ENCODE results near the gene GPR84.

GPR84 gene

GRCh38 chr12:54364413-54364812 lies at the start of gene GPR84:
TSS of gene GPR84 (minus strand) at chr12:54364486. CDS start at chr12:54363851, 635 bp downstream.
- Histone ChIP-seq H3K36me3 (no peaks in the 10 kb centered on the region), H3K9me3 (no peaks in the 10 kb centered on the region), H3K4me2 (peak within 1 kb of the TSS; percentile 73), H4K20me1 (no peaks in the 10 kb centered on the region), H3K27me3 (no peaks in the 10 kb centered on the region), H3K27ac (peak within 1 kb of the TSS; percentile 51; the same call in 1 of the 2 replicates), H3K9ac (peak within 1 kb of the TSS; percentile 29; the same call in 1 of the 2 replicates), H3K4me3 (no peak within 1 kb of the TSS), H3K4me1 (peaks cover 55% of the 10 kb centered on the region)
- no peak for TF ChIP-seq Cebpa-rat (IDR thresholded peaks at IDR 0.05)

GRCh38 chr12:54413284-54414190 lies 49.3 kb upstream of the GPR84 start:
- Histone ChIP-seq H3K36me3 (peaks cover 38% of the 10 kb centered on the region), H3K4me1 (peaks cover 84% of the 10 kb centered on the region), H3K9me3 (no peaks in the 10 kb centered on the region), H3K4me2 (peak overlapping the region; percentile 93), H4K20me1 (peaks cover 42% of the 10 kb centered on the region), H3K9ac (peak overlapping the region; percentile 71), H3K27ac (peak overlapping the region; percentile 98), H3K4me3 (peak overlapping the region; percentile 56), H3K27me3 (no peaks in the 10 kb centered on the region)
- no peak for TF ChIP-seq Cebpa-rat (IDR thresholded peaks at IDR 0.05)

GRCh38 chr12:54412786-54413185 lies 48.5 kb upstream of the GPR84 start:
- Histone ChIP-seq H3K4me1 (peaks cover 84% of the 10 kb centered on the region), H3K4me3 (peak overlapping the region; percentile 56), H3K9me3 (no peaks in the 10 kb centered on the region), H3K36me3 (peaks cover 45% of the 10 kb centered on the region), H3K27ac (peak overlapping the region; percentile 98), H3K9ac (peak overlapping the region; percentile 71), H3K27me3 (no peaks in the 10 kb centered on the region), H4K20me1 (peaks cover 49% of the 10 kb centered on the region), H3K4me2 (peak overlapping the region; percentile 93)
- TF ChIP-seq Cebpa-rat (IDR thresholded peaks at IDR 0.05): no peak

GRCh38 chr12:54412348-54412747 lies 48.1 kb upstream of the GPR84 start:
- Histone ChIP-seq H3K27ac (peak overlapping the region; percentile 98), H3K4me2 (peak overlapping the region; percentile 93), H4K20me1 (peaks cover 53% of the 10 kb centered on the region), H3K4me3 (peak overlapping the region; percentile 56), H3K9me3 (no peaks in the 10 kb centered on the region), H3K4me1 (peaks cover 84% of the 10 kb centered on the region), H3K27me3 (no peaks in the 10 kb centered on the region), H3K9ac (peak overlapping the region; percentile 71), H3K36me3 (peaks cover 49% of the 10 kb centered on the region)
- no peak for TF ChIP-seq Cebpa-rat (IDR thresholded peaks at IDR 0.05)

- Histone ChIP-seq H3K27ac (peak overlapping the region; percentile 98), H3K4me3 (peak overlapping the region; percentile 56; the same call in 1 of the 2 replicates), H4K20me1 (peaks cover 57% of the 10 kb centered on the region), H3K4me1 (peaks cover 78% of the 10 kb centered on the region), H3K36me3 (peaks cover 57% of the 10 kb centered on the region), H3K9ac (peak overlapping the region; percentile 71), H3K27me3 (no peaks in the 10 kb centered on the region), H3K4me2 (peak overlapping the region; percentile 93), H3K9me3 (no peaks in the 10 kb centered on the region)
- TF ChIP-seq Cebpa-rat (IDR thresholded peaks at IDR 0.05): no peak
These were observed 47.3 kb upstream of the GPR84 start for GRCh38 chr12:54411391-54412241.

GRCh38 chr12:54409267-54409666 lies 45.0 kb upstream of the GPR84 start:
- Histone ChIP-seq H3K27ac (no peak overlapping the region), H3K27me3 (no peaks in the 10 kb centered on the region), H4K20me1 (peaks cover 77% of the 10 kb centered on the region), H3K4me3 (no peak overlapping the region), H3K9ac (no peak overlapping the region), H3K9me3 (no peaks in the 10 kb centered on the region), H3K4me2 (no peak overlapping the region), H3K4me1 (peaks cover 54% of the 10 kb centered on the region), H3K36me3 (peaks cover 80% of the 10 kb centered on the region)
- no peak for TF ChIP-seq Cebpa-rat (IDR thresholded peaks at IDR 0.05)

- H3K9ac ChIP-seq: no peak overlapping the region
- no peaks in the 10 kb centered on the region for H3K9me3 ChIP-seq
- no peak for TF ChIP-seq Cebpa-rat (IDR thresholded peaks at IDR 0.05)
- no peak overlapping the region for H3K4me2 ChIP-seq
- peaks cover 99% of the 10 kb centered on the region for H3K36me3 ChIP-seq
- no peak overlapping the region for H3K4me3 ChIP-seq
- no peak overlapping the region for H3K27ac ChIP-seq
- peaks cover 35% of the 10 kb centered on the region for H3K4me1 ChIP-seq
- no peaks in the 10 kb centered on the region for H3K27me3 ChIP-seq
- peaks cover 85% of the 10 kb centered on the region for H4K20me1 ChIP-seq
These were observed 43.1 kb upstream of the GPR84 start for GRCh38 chr12:54407183-54407905.

- Histone ChIP-seq H4K20me1 (peaks cover 79% of the 10 kb centered on the region), H3K27me3 (no peaks in the 10 kb centered on the region), H3K4me1 (peaks cover 17% of the 10 kb centered on the region), H3K4me2 (no peak overlapping the region), H3K4me3 (no peak overlapping the region), H3K27ac (no peak overlapping the region), H3K36me3 (peaks cover 100% of the 10 kb centered on the region), H3K9ac (no peak overlapping the region), H3K9me3 (no peaks in the 10 kb centered on the region)
- TF ChIP-seq Cebpa-rat (IDR thresholded peaks at IDR 0.05): no peak
These were observed 41.3 kb upstream of the GPR84 start for GRCh38 chr12:54405573-54405972.

- Histone ChIP-seq H3K4me1 (peaks cover 13% of the 10 kb centered on the region), H4K20me1 (peaks cover 79% of the 10 kb centered on the region), H3K4me2 (no peak overlapping the region), H3K4me3 (no peak overlapping the region), H3K27me3 (no peaks in the 10 kb centered on the region), H3K27ac (no peak overlapping the region), H3K9me3 (no peaks in the 10 kb centered on the region), H3K9ac (no peak overlapping the region), H3K36me3 (peaks cover 100% of the 10 kb centered on the region)
- TF ChIP-seq Cebpa-rat (IDR thresholded peaks at IDR 0.05): no peak
These were observed 40.8 kb upstream of the GPR84 start for GRCh38 chr12:54405106-54405505.
